DND-41 (cell line): ENCODE results near the gene ASPN.

Source experiments
- CTCF ChIP-seq: IDR thresholded peaks from 2 replicates; pipeline ENCODE4 v1.5.1; 2012; ENCODE audit warnings: borderline replicate concordance, low read length, moderate library complexity, mild to moderate bottlenecking; ENCODE audit not compliant: poor library complexity, severe bottlenecking; ENCODE audit errors: extremely low read depth
- EZH2 ChIP-seq: IDR thresholded peaks from 3 replicates; pipeline ENCODE4 v1.6.1; 2012; ENCODE audit warnings: borderline replicate concordance, low read depth, mild to moderate bottlenecking, moderate library complexity, low read length, inconsistent platforms; ENCODE audit not compliant: severe bottlenecking

GRCh38 chr9:92513349-92513748 is 31.0 kb upstream of the ASPN start:
- TF ChIP-seq CTCF = no peak
- no peak for TF ChIP-seq EZH2
